CD14-positive monocyte (primary cell): Measurements from ENCODE around the gene C4orf54. TPM values are rescaled to one million over a fixed set of nuclear protein-coding genes. Genes with fewer than 3 reads are reported as not detected.

Experiments used
- DNase-seq, 3 donors: peaks; one replicate each; pipeline ENCODE4 v3.0.0-alpha.2; 2011 to 2022
- H2AFZ ChIP-seq: 2 replicates; pipeline ENCODE4 v1.6.0; 2012; ENCODE audit warnings: mild to moderate bottlenecking, low read depth, low read length, inconsistent platforms; ENCODE audit not compliant: insufficient read depth, poor library complexity, severe bottlenecking
- H3K27ac ChIP-seq, 2 donors: 1 replicate in 1 of 2; 2 replicates in 1 of 2; pipeline ENCODE4 v1.5.1; 2012 to 2013; ENCODE audit warnings: low read length in 2 of 2, control low read depth in 1 of 2, inconsistent platforms in 1 of 2, low read depth in 1 of 2, mild to moderate bottlenecking in 1 of 2
- H3K27me3 ChIP-seq, 2 donors: one replicate each; pipeline versions ENCODE4 v1.6.0 to v1.6.1; 2011 to 2013; ENCODE audit warnings: low read length in 2 of 2; ENCODE audit not compliant: control insufficient read depth in 2 of 2, insufficient read depth in 2 of 2
- H3K36me3 ChIP-seq, 2 donors: replicated peaks in 1 of 2; 1 replicate in 1 of 2; 2 replicates in 1 of 2; pipeline versions ENCODE4 v1.5.1 to v1.6.1; 2012 to 2013; ENCODE audit warnings: low read length in 2 of 2, control low read depth in 1 of 2, inconsistent platforms in 1 of 2, mild to moderate bottlenecking in 1 of 2; ENCODE audit not compliant: insufficient read depth in 2 of 2, control insufficient read depth in 1 of 2
- H3K4me1 ChIP-seq, 2 donors: 1 replicate in 1 of 2; 2 replicates in 1 of 2; pipeline versions ENCODE4 v1.5.1 to v1.6.1; 2012 to 2013; ENCODE audit warnings: low read length in 2 of 2, control low read depth in 1 of 2, inconsistent platforms in 1 of 2, mild to moderate bottlenecking in 1 of 2, moderate library complexity in 1 of 2; ENCODE audit not compliant: insufficient read depth in 2 of 2, control insufficient read depth in 1 of 2
- H3K4me2 ChIP-seq: replicated peaks from 2 replicates; pipeline ENCODE3; 2012; ENCODE audit warnings: low read length, moderate library complexity, mild to moderate bottlenecking; ENCODE audit not compliant: poor library complexity, severe bottlenecking; ENCODE audit errors: extremely low read depth
- H3K4me3 ChIP-seq, 3 experiments: fragments of 200-600 bp in 1 of 3; sonication (generic) in 1 of 3; replicated peaks in 1 of 3; 1 replicate in 2 of 3; 2 replicates in 1 of 3; pipeline ENCODE4 v1.5.1; 2011 to 2013; ENCODE audit warnings: low read length in 3 of 3, mild to moderate bottlenecking in 3 of 3, control low read depth in 2 of 3, low read depth in 2 of 3, inconsistent platforms in 1 of 3, moderate library complexity in 1 of 3
- H3K79me2 ChIP-seq: 2 replicates; pipeline ENCODE4 v1.6.0; 2012; ENCODE audit warnings: mild to moderate bottlenecking, control low read depth, inconsistent platforms, low read length, moderate library complexity; ENCODE audit not compliant: insufficient read depth
- H3K9ac ChIP-seq: 2 replicates; pipeline ENCODE4 v1.6.0; 2017; ENCODE audit warnings: low read length, mild to moderate bottlenecking; ENCODE audit not compliant: insufficient read depth, poor library complexity, severe bottlenecking
- H3K9me3 ChIP-seq, 2 donors: replicated peaks in 1 of 2; 1 replicate in 1 of 2; 2 replicates in 1 of 2; pipeline versions ENCODE4 v1.5.1 to v1.6.1; 2012 to 2013; ENCODE audit warnings: low read length in 2 of 2, control low read depth in 1 of 2; ENCODE audit not compliant: control insufficient read depth in 1 of 2, insufficient read depth in 1 of 2
- H4K20me1 ChIP-seq: 2 replicates; pipeline ENCODE4 v1.6.0; 2012; ENCODE audit warnings: mild to moderate bottlenecking, low read length, control low read depth, moderate library complexity; ENCODE audit not compliant: insufficient read depth
- H3K27ac Mint-ChIP-seq, 7 donors: one replicate each; pipeline ENCODE4 v1.8.0; 2020; ENCODE audit warnings: mild to moderate bottlenecking in 7 of 7, mixed read lengths in 7 of 7, moderate library complexity in 6 of 7, inconsistent platforms in 2 of 7
- H3K27me3 Mint-ChIP-seq, 3 donors: one replicate each; pipeline ENCODE4 v1.8.0; 2021 to 2022; ENCODE audit warnings: low read depth in 3 of 3, mild to moderate bottlenecking in 3 of 3, mixed read lengths in 3 of 3, moderate library complexity in 3 of 3, inconsistent platforms in 1 of 3
- H3K36me3 Mint-ChIP-seq, 2 donors: one replicate each; pipeline ENCODE4 v1.8.0; 2020; ENCODE audit warnings: mixed read lengths in 2 of 2, inconsistent platforms in 1 of 2, mild to moderate bottlenecking in 1 of 2
- H3K4me1 Mint-ChIP-seq: one replicate; pipeline ENCODE4 v1.8.0; 2020; ENCODE audit warnings: mild to moderate bottlenecking, mixed read lengths
- H3K4me3 Mint-ChIP-seq, 2 donors: one replicate each; pipeline ENCODE4 v1.8.0; 2020; ENCODE audit warnings: mild to moderate bottlenecking in 2 of 2, mixed read lengths in 2 of 2, moderate library complexity in 1 of 2
- H3K9me3 Mint-ChIP-seq, 7 donors: one replicate each; pipeline ENCODE4 v1.8.0; 2020 to 2022; ENCODE audit warnings: mixed read lengths in 7 of 7, mild to moderate bottlenecking in 6 of 7, moderate library complexity in 6 of 7, inconsistent platforms in 2 of 7
- WGBS: methylation state at CpG from one replicate; pipeline ENCODE4 v1.1.5; 2013; ENCODE audit warnings: missing lambda C conversion rate; ENCODE audit not compliant: insufficient coverage; 5-methylcytosine and 5-hydroxymethylcytosine counted together
- intact Hi-C, 2 donors: fragments of 100-400 bp; cut with micrococcal nuclease; formaldehyde crosslinking; loops; one replicate each; pipeline versions ENCODE4 v1.15.0 to v1.15.1; 2023
- polyA plus RNA-seq, 3 donors: library from polyadenylated mRNA; depleted of rRNA in 1 of 3; unstranded in 2 of 3; stranded (reverse) in 1 of 3; fragments of 300-500 nt in 2 of 3; fragments of >200 nt in 1 of 3; fragmentation: Illumina TruSeq in 2 of 3; gene quantifications; 1 replicate in 2 of 3; 2 replicates in 1 of 3; pipeline ENCODE4 v1.2.3, GENCODE V29; 2012 to 2021
- TF ChIP-seq, protein P1 (sequence below): fragments of 200-600 bp; IDR thresholded peaks from one replicate; pipeline ENCODE4 v1.8.0; 2022; ENCODE audit warnings: antibody characterized with exemption, mild to moderate bottlenecking

Gene C4orf54
- polyA plus RNA-seq, 3 donors: not detected

GRCh38 chr4:99670409-99671073 is 12.9 kb upstream of the C4orf54 start:
- H3K4me3 Mint-ChIP-seq: no peak overlapping the region
- H3K4me1 Mint-ChIP-seq: no peaks in the 10 kb centered on the region
- peaks cover 9 to 34% (median 24%) of the 10 kb centered on the region in 7 donors for H3K9me3 Mint-ChIP-seq
- no peaks in the 10 kb centered on the region for H3K36me3 Mint-ChIP-seq
- TF ChIP-seq, protein P1, sequence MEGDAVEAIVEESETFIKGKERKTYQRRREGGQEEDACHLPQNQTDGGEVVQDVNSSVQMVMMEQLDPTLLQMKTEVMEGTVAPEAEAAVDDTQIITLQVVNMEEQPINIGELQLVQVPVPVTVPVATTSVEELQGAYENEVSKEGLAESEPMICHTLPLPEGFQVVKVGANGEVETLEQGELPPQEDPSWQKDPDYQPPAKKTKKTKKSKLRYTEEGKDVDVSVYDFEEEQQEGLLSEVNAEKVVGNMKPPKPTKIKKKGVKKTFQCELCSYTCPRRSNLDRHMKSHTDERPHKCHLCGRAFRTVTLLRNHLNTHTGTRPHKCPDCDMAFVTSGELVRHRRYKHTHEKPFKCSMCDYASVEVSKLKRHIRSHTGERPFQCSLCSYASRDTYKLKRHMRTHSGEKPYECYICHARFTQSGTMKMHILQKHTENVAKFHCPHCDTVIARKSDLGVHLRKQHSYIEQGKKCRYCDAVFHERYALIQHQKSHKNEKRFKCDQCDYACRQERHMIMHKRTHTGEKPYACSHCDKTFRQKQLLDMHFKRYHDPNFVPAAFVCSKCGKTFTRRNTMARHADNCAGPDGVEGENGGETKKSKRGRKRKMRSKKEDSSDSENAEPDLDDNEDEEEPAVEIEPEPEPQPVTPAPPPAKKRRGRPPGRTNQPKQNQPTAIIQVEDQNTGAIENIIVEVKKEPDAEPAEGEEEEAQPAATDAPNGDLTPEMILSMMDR: no peak
- H3K27ac Mint-ChIP-seq: no peak overlapping the region
- intact Hi-C loops: no loop called here
- H3K4me2 ChIP-seq: no peak overlapping the region
- H3K27me3 ChIP-seq: no peaks in the 10 kb centered on the region
- no peaks in the 10 kb centered on the region for H3K79me2 ChIP-seq
- H3K36me3 ChIP-seq: no peaks in the 10 kb centered on the region
- H2AFZ ChIP-seq: no peak overlapping the region
- H3K27me3 Mint-ChIP-seq: no peaks in the 10 kb centered on the region
- WGBS: 90% methylated on average over 3 of the region's 5 CpGs
- DNase-seq: no peak
- no peak overlapping the region for H3K9ac ChIP-seq
- peaks cover 16 to 19% of the 10 kb centered on the region in 2 donors for H3K9me3 ChIP-seq
- H3K4me3 ChIP-seq: no peak overlapping the region
- H3K4me1 ChIP-seq: no peaks in the 10 kb centered on the region
- H4K20me1 ChIP-seq: no peaks in the 10 kb centered on the region
- no peak overlapping the region for H3K27ac ChIP-seq

- Mint-ChIP-seq H3K27ac (no peak overlapping the region), H3K9me3 (peaks cover 9 to 31% (median 24%) of the 10 kb centered on the region in 7 donors), H3K4me1 (no peaks in the 10 kb centered on the region), H3K36me3 (no peaks in the 10 kb centered on the region), H3K4me3 (no peak overlapping the region), H3K27me3 (no peaks in the 10 kb centered on the region)
- intact Hi-C loops: no loop called here
- Histone ChIP-seq H3K36me3 (no peaks in the 10 kb centered on the region), H3K9ac (no peak overlapping the region), H3K4me1 (no peaks in the 10 kb centered on the region), H3K27ac (no peak overlapping the region), H3K79me2 (no peaks in the 10 kb centered on the region), H3K27me3 (no peaks in the 10 kb centered on the region), H4K20me1 (no peaks in the 10 kb centered on the region), H3K9me3 (peaks cover 16 to 19% of the 10 kb centered on the region in 2 donors), H3K4me3 (no peak overlapping the region), H3K4me2 (no peak overlapping the region), H2AFZ (no peak overlapping the region)
- TF ChIP-seq, protein P1: no peak
- no peak for DNase-seq
- WGBS: no CpG with 5 or more reads among the region's 1 CpG
These were observed 11.5 kb upstream of the C4orf54 start for GRCh38 chr4:99669084-99669483.
